Activated B cell treated with CpG ODN at 0.5 μM for 24 hours (primary cell): ENCODE data around the gene EYS. TPM values are rescaled to one million over a fixed set of nuclear protein-coding genes. Genes with fewer than 3 reads are reported as not detected.

ENCODE experiments used
- ATAC-seq: fragments of 200-7000 bp; cut with Tn5 transposase; one replicate; pipeline ENCODE4 v1.10.0; 2021; ENCODE audit warnings: low read depth, mild to moderate bottlenecking, moderate library complexity
- CTCF ChIA-PET: fragments of 350-600 bp; sonication (Branson Sonifier 250); formaldehyde crosslinking; loops from one replicate; lab custom pipeline; 2021; ENCODE audit warnings: antibody characterized with exemption; lab: Charles Lee
- POLR2A ChIA-PET: fragments of 350-600 bp; sonication (Branson Sonifier 250); formaldehyde crosslinking; loops from one replicate; lab custom pipeline; 2021; ENCODE audit warnings: antibody characterized with exemption; lab: Charles Lee
- DNase-seq: peaks from one replicate; pipeline ENCODE4 v3.0.0; 2022
- H3K27ac Mint-ChIP-seq: one replicate; pipeline ENCODE4 v1.8.0; 2020; ENCODE audit warnings: mixed read lengths
- H3K27me3 Mint-ChIP-seq: one replicate; pipeline ENCODE4 v1.8.0; 2021; ENCODE audit warnings: mixed read lengths
- H3K36me3 Mint-ChIP-seq: one replicate; pipeline ENCODE4 v1.8.0; 2021; ENCODE audit warnings: low read depth, mixed read lengths
- H3K4me1 Mint-ChIP-seq: one replicate; pipeline ENCODE4 v1.8.0; 2021; ENCODE audit warnings: mixed read lengths
- H3K4me3 Mint-ChIP-seq: one replicate; pipeline ENCODE4 v1.8.0; 2020; ENCODE audit warnings: mild to moderate bottlenecking, mixed read lengths
- H3K9me3 Mint-ChIP-seq: one replicate; pipeline ENCODE4 v1.8.0; 2020; ENCODE audit warnings: mixed read lengths
- CTCF ChIP-seq: fragments of 200-600 bp; IDR thresholded peaks from one replicate; pipeline ENCODE4 v1.8.0; 2022; ENCODE audit warnings: antibody characterized with exemption, mild to moderate bottlenecking
- intact Hi-C: fragments of 100-400 bp; cut with micrococcal nuclease; formaldehyde crosslinking; loops from one replicate; pipeline ENCODE4 v1.15.1; 2024
- total RNA-seq: library from RNA; stranded (reverse); gene quantifications from 2 replicates; pipeline ENCODE4 v1.2.3, GENCODE V29; 2022

The EYS gene
- total RNA-seq, 1 donor from 2014 or later, result not detected

GRCh38 chr6:65071480-65071879 is 635.5 kb downstream of the EYS start:
- no peaks in the 10 kb centered on the region for H3K27me3 Mint-ChIP-seq
- TF ChIP-seq CTCF, result no peak
- H3K36me3 Mint-ChIP-seq, result no peaks in the 10 kb centered on the region
- peaks cover 8% of the 10 kb centered on the region for H3K9me3 Mint-ChIP-seq
- no peak for ATAC-seq
- ChIA-PET POLR2A (no interaction called here), CTCF (no interaction called here)
- H3K4me1 Mint-ChIP-seq, result no peaks in the 10 kb centered on the region
- no peak overlapping the region for H3K4me3 Mint-ChIP-seq
- DNase-seq, result no peak
- intact Hi-C loops, result no loop called here
- no peak overlapping the region for H3K27ac Mint-ChIP-seq

- no peak for DNase-seq
- CTCF ChIA-PET, result no interaction called here
- intact Hi-C loops, result no loop called here
- H3K27me3 Mint-ChIP-seq, result no peaks in the 10 kb centered on the region
- H3K9me3 Mint-ChIP-seq, result peaks cover 3% of the 10 kb centered on the region
- no peak for ATAC-seq
- no peak overlapping the region for H3K27ac Mint-ChIP-seq
- no peak overlapping the region for H3K4me3 Mint-ChIP-seq
- POLR2A ChIA-PET, result no interaction called here
- no peak for TF ChIP-seq CTCF
- H3K4me1 Mint-ChIP-seq, result no peaks in the 10 kb centered on the region
- H3K36me3 Mint-ChIP-seq, result no peaks in the 10 kb centered on the region
These were observed 642.2 kb downstream of the EYS start for GRCh38 chr6:65064844-65065243.

GRCh38 chr6:65059568-65059967 is 647.5 kb downstream of the EYS start:
- no peak overlapping the region for H3K27ac Mint-ChIP-seq
- H3K4me1 Mint-ChIP-seq, result no peaks in the 10 kb centered on the region
- no peaks in the 10 kb centered on the region for H3K36me3 Mint-ChIP-seq
- ATAC-seq (no peak), DNase-seq (no peak)
- H3K4me3 Mint-ChIP-seq, result no peak overlapping the region
- no peak for TF ChIP-seq CTCF
- intact Hi-C loops, result no loop called here
- no peaks in the 10 kb centered on the region for H3K9me3 Mint-ChIP-seq
- no peaks in the 10 kb centered on the region for H3K27me3 Mint-ChIP-seq
- ChIA-PET POLR2A (no interaction called here), CTCF (no interaction called here)

- H3K9me3 Mint-ChIP-seq, result no peaks in the 10 kb centered on the region
- ATAC-seq, result no peak
- no peaks in the 10 kb centered on the region for H3K4me1 Mint-ChIP-seq
- no peak for TF ChIP-seq CTCF
- no peak for DNase-seq
- intact Hi-C loops, result no loop called here
- no peak overlapping the region for H3K27ac Mint-ChIP-seq
- ChIA-PET CTCF (no interaction called here), POLR2A (no interaction called here)
- H3K4me3 Mint-ChIP-seq, result no peak overlapping the region
- no peaks in the 10 kb centered on the region for H3K36me3 Mint-ChIP-seq
- H3K27me3 Mint-ChIP-seq, result no peaks in the 10 kb centered on the region
These were observed 651.5 kb downstream of the EYS start for GRCh38 chr6:65055545-65055944.

- CTCF ChIA-PET, result no interaction called here
- no peak for TF ChIP-seq CTCF
- H3K4me3 Mint-ChIP-seq, result no peak overlapping the region
These were observed 654.4 kb downstream of the EYS start for GRCh38 chr6:65052626-65053025.

More at GRCh38 chr6:65052626-65053025, 654.4 kb downstream of the EYS start:
- no peaks in the 10 kb centered on the region for H3K9me3 Mint-ChIP-seq
- no peak for DNase-seq
- POLR2A ChIA-PET, result no interaction called here
- no peaks in the 10 kb centered on the region for H3K4me1 Mint-ChIP-seq
- H3K27ac Mint-ChIP-seq, result no peak overlapping the region
- no peaks in the 10 kb centered on the region for H3K36me3 Mint-ChIP-seq
- ATAC-seq, result no peak
- no peaks in the 10 kb centered on the region for H3K27me3 Mint-ChIP-seq
- intact Hi-C loops, result no loop called here
